ENCODE data around the gene IL4. TPM values are rescaled to one million over a fixed set of nuclear protein-coding genes. Genes with fewer than 3 reads are reported as not detected.

Gene IL4
- total RNA-seq, 5 donors from 2014 or later (not counting 1 experiment from before 2014, with no cell fraction given): 0.85 TPM; not detected in 4

Other genes with a start within 250 kb of the IL4 start
- 100 to 1,000 TPM; 167 to 859 (median 252) TPM for gene IRF1, start 183.2 kb upstream of the IL4 start, total RNA-seq
- gene IL5, start 130.5 kb upstream of the IL4 start, total RNA-seq: 1 to 10 TPM in 1 of 5 donors, not detected in 4; 1.2 TPM
- 10 to 100 TPM; 19.7 to 33.7 (median 28.5) TPM for gene RAD50, start 117.0 kb upstream of the IL4 start, total RNA-seq
- gene IL13, start 15.8 kb upstream of the IL4 start, total RNA-seq: 1 to 10 TPM in 1 of 5 donors, under 1 TPM in 4; 0.30 to 1.9 (median 0.44) TPM
- 10 to 100 TPM; 13.8 to 15.9 (median 15.2) TPM for gene KIF3A, start 63.6 kb downstream of the IL4 start, total RNA-seq
- 10 to 100 TPM in 3 of 5 donors, 1 to 10 TPM in 2; 5.8 to 13.8 (median 11.0) TPM for gene CCNI2, start 73.4 kb downstream of the IL4 start, total RNA-seq
- gene SEPTIN8, start 103.2 kb downstream of the IL4 start, total RNA-seq: 10 to 100 TPM in 4 of 5 donors, 1 to 10 TPM in 1; 6.6 to 12.4 (median 11.0) TPM
- gene SOWAHA, start 139.3 kb downstream of the IL4 start, total RNA-seq: not detected
- 1 to 10 TPM in 1 of 5 donors, under 1 TPM in 2, not detected in 2; 0.35 to 1.1 (median 0.62) TPM for gene SHROOM1, start 156.7 kb downstream of the IL4 start, total RNA-seq
- 1 to 10 TPM in 2 of 5 donors, under 1 TPM in 3; 0.63 to 1.9 (median 0.92) TPM for gene GDF9, start 192.5 kb downstream of the IL4 start, total RNA-seq
- 100 to 1,000 TPM; 119 to 139 (median 132) TPM for gene UQCRQ, start 192.7 kb downstream of the IL4 start, total RNA-seq
- gene LEAP2, start 199.7 kb downstream of the IL4 start, total RNA-seq: 1 to 10 TPM; 1.3 to 6.2 (median 3.7) TPM

Data from T-cell (primary cell).